ENCODE results near the gene PPTC7. TPM values are rescaled to one million over a fixed set of nuclear protein-coding genes. Genes with fewer than 3 reads are reported as not detected.

Gene PPTC7
- total and polyA plus RNA-seq, 10 of the 15 experiments (the other 5 are each of a cell fraction or from before 2014, with no cell fraction given) = 4.0 to 69.6 (median 12.3) TPM

DNA sequence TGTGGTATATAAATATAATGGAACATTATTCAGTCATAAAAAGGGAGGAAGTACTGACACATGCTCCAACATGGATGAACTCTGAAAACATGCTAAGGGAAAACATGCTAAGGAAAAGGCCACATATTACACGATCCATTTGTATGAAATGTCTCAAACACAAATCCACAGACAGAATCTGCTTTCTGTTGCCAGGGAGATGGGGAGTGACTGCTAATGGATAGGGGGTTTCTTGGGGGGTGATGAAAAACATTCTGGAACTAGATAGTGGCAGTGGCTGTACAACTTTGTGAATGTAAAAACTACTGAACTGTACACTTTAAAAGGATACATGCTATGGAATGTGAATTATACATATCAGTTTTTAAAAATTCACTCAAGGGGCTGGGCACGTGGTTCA lies 6.6 kb downstream of the PPTC7 start:
- peak overlapping the region; percentile 95 for H3K27ac ChIP-seq (ENCODE audit: control insufficient read depth, insufficient read depth)
- RAD21 ChIA-PET (ENCODE audit: unreplicated experiment) = interaction anchor here (1.1 to 4.5 kb wide), 11 partner anchors 10 to 108 kb away, joined by 3 to 41 read pairs (median 11); partner anchors contain the start of genes FAM216A and GPN3
- H3K36me3 ChIP-seq (ENCODE audit: control insufficient read depth in 2 of 2, insufficient read depth in 2 of 2, low read length in 1 of 2) = peaks cover 0 to 11% of the 10 kb centered on the region in 2 experiments; a peak in 1 of 4 replicates
- 100% methylated on average over 2 of the region's 2 CpGs for WGBS (ENCODE audit: insufficient coverage, insufficient replicate concordance, low lambda C conversion rate, missing lambda C conversion rate)
- peaks cover 12% of the 10 kb centered on the region for H3K4me1 ChIP-seq (ENCODE audit: control insufficient read depth, insufficient read depth, low read length)
- intact Hi-C loops (cut with micrococcal nuclease; ENCODE audit: unreplicated experiment) = loop anchor here (2.0 kb wide), 1 partner anchor 14 kb away; no protein-coding TSS in a partner anchor
- no peak for DNase-seq (ENCODE audit: low read depth, low spot score)
- BruUV-seq (replicated peaks) = no TSS peak
- POLR2A ChIA-PET = interaction anchor here (0.9 to 8.8 kb wide), 10 partner anchors 9 to 73 kb away, joined by 3 to 122 read pairs (median 13); no protein-coding TSS in a partner anchor
- no peak overlapping the region for H2AFZ ChIP-seq (ENCODE audit: control insufficient read depth, low read depth, low read length)
- H3K79me2 ChIP-seq (ENCODE audit: control insufficient read depth, insufficient read depth, low read length) = peaks cover 99% of the 10 kb centered on the region
- H3K4me2 ChIP-seq (ENCODE audit: control insufficient read depth, insufficient read depth) = peak overlapping the region; percentile 78
- ATAC-seq = no peak
- no peaks in the 10 kb centered on the region for H3K27me3 ChIP-seq (replicated peaks in 1 of 2; ENCODE audit: control insufficient read depth in 2 of 2, insufficient read depth in 2 of 2, low read length in 1 of 2)
- H3K4me3 ChIP-seq = peak overlapping the region; percentile 5; the same call in 1 of the 2 replicates
- SMC1A ChIA-PET (ENCODE audit: uncharacterized antibody, unreplicated experiment) = interaction anchor here (0.7 to 11.7 kb wide), 15 partner anchors 12 to 63 kb away, joined by 3 to 308 read pairs (median 5); no protein-coding TSS in a partner anchor
- H3K9me3 ChIP-seq (replicated peaks; ENCODE audit: control insufficient read depth, insufficient read depth, low read length) = peaks cover 8% of the 10 kb centered on the region
- no peaks in the 10 kb centered on the region for H4K20me1 ChIP-seq (ENCODE audit: control insufficient read depth, insufficient read depth)
- no peak for FAIRE-seq
- H3K9ac ChIP-seq (ENCODE audit: control insufficient read depth, insufficient read depth, low read length) = peak overlapping the region; percentile 19; the same call in 1 of the 2 replicates
- in situ Hi-C loops (cut with MboI) = no loop called here
- CTCF ChIA-PET = interaction anchor here (1.0 to 4.8 kb wide), 11 partner anchors 9 to 107 kb away, joined by 3 to 35 read pairs (median 9); partner anchors contain the start of genes FAM216A and GPN3
- TF ChIP-seq, protein P1, sequence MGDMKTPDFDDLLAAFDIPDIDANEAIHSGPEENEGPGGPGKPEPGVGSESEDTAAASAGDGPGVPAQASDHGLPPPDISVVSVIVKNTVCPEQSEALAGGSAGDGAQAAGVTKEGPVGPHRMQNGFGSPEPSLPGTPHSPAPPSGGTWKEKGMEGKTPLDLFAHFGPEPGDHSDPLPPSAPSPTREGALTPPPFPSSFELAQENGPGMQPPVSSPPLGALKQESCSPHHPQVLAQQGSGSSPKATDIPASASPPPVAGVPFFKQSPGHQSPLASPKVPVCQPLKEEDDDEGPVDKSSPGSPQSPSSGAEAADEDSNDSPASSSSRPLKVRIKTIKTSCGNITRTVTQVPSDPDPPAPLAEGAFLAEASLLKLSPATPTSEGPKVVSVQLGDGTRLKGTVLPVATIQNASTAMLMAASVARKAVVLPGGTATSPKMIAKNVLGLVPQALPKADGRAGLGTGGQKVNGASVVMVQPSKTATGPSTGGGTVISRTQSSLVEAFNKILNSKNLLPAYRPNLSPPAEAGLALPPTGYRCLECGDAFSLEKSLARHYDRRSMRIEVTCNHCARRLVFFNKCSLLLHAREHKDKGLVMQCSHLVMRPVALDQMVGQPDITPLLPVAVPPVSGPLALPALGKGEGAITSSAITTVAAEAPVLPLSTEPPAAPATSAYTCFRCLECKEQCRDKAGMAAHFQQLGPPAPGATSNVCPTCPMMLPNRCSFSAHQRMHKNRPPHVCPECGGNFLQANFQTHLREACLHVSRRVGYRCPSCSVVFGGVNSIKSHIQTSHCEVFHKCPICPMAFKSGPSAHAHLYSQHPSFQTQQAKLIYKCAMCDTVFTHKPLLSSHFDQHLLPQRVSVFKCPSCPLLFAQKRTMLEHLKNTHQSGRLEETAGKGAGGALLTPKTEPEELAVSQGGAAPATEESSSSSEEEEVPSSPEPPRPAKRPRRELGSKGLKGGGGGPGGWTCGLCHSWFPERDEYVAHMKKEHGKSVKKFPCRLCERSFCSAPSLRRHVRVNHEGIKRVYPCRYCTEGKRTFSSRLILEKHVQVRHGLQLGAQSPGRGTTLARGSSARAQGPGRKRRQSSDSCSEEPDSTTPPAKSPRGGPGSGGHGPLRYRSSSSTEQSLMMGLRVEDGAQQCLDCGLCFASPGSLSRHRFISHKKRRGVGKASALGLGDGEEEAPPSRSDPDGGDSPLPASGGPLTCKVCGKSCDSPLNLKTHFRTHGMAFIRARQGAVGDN (IDR thresholded peaks at IDR 0.05) = no peak
- TF ChIP-seq, protein P2, sequence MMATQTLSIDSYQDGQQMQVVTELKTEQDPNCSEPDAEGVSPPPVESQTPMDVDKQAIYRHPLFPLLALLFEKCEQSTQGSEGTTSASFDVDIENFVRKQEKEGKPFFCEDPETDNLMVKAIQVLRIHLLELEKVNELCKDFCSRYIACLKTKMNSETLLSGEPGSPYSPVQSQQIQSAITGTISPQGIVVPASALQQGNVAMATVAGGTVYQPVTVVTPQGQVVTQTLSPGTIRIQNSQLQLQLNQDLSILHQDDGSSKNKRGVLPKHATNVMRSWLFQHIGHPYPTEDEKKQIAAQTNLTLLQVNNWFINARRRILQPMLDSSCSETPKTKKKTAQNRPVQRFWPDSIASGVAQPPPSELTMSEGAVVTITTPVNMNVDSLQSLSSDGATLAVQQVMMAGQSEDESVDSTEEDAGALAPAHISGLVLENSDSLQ (IDR thresholded peaks at IDR 0.05) = peak; percentile 77

Data from GM12878 (cell line).